GM19468 (cell line): ENCODE data around the gene ELMOD1.

ENCODE experiments used
- ATAC-seq: cut with Tn5 transposase; IDR thresholded peaks from one replicate; pipeline ENCODE4 v1.9.1; 2021; ENCODE audit warnings: mild to moderate bottlenecking, moderate library complexity, moderate number of reproducible peaks; ENCODE audit not compliant: unreplicated experiment; ENCODE audit errors: extremely low read depth

The ELMOD1 gene

GRCh38 chr11:107682171-107682570, 91.2 kb downstream of the ELMOD1 start:
- ATAC-seq = no peak

- no peak for ATAC-seq
Observed at GRCh38 chr11:107682572-107682971, 91.6 kb downstream of the ELMOD1 start.

- ATAC-seq = no peak
Observed at GRCh38 chr11:107683061-107683460, 92.1 kb downstream of the ELMOD1 start.

- no peak for ATAC-seq
Observed at GRCh38 chr11:107683807-107684206, 92.9 kb downstream of the ELMOD1 start.

GRCh38 chr11:107688322-107688918, 97.5 kb downstream of the ELMOD1 start:
- ATAC-seq = no peak

- ATAC-seq = peak; percentile 24
Observed at GRCh38 chr11:107689317-107690202, 98.6 kb downstream of the ELMOD1 start.

GRCh38 chr11:107691000-107691750, 100.2 kb downstream of the ELMOD1 start:
- ATAC-seq = no peak

- ATAC-seq = no peak
Observed at GRCh38 chr11:107695446-107695845, 104.5 kb downstream of the ELMOD1 start.

GRCh38 chr11:107696140-107696539, 105.2 kb downstream of the ELMOD1 start:
- no peak for ATAC-seq

GRCh38 chr11:107697291-107697690, 106.3 kb downstream of the ELMOD1 start:
- ATAC-seq = no peak

GRCh38 chr11:107699371-107700285, 108.7 kb downstream of the ELMOD1 start:
- no peak for ATAC-seq

- ATAC-seq = no peak
Observed at GRCh38 chr11:107702109-107702660, 111.2 kb downstream of the ELMOD1 start.

- ATAC-seq = no peak
Observed at GRCh38 chr11:107702723-107703122, 111.8 kb downstream of the ELMOD1 start.

GRCh38 chr11:107704451-107704850, 113.5 kb downstream of the ELMOD1 start:
- no peak for ATAC-seq

GRCh38 chr11:107705027-107705426, 114.1 kb downstream of the ELMOD1 start:
- no peak for ATAC-seq

- ATAC-seq = no peak
Observed at GRCh38 chr11:107706531-107706930, 115.6 kb downstream of the ELMOD1 start.

- no peak for ATAC-seq
Observed at GRCh38 chr11:107707215-107707671, 116.3 kb downstream of the ELMOD1 start.

GRCh38 chr11:107707807-107708206, 116.9 kb downstream of the ELMOD1 start:
- ATAC-seq = no peak

GRCh38 chr11:107708792-107709191, 117.8 kb downstream of the ELMOD1 start:
- no peak for ATAC-seq
